Measurements from ENCODE around the gene KCTD7. TPM values are rescaled to one million over a fixed set of nuclear protein-coding genes. Genes with fewer than 3 reads are reported as not detected.

KCTD7 gene
- total RNA-seq, 2 donors from 2014 or later: 14.7 to 15.5 TPM

Other genes with a start within 250 kb of the KCTD7 start
- gene RABGEF1, start 111.9 kb downstream of the KCTD7 start, total RNA-seq: 10 to 100 TPM; 24.5 to 37.4 TPM